ENCODE results near the gene EFNB2. TPM values are rescaled to one million over a fixed set of nuclear protein-coding genes. Genes with fewer than 3 reads are reported as not detected.

Gene EFNB2, protein sequence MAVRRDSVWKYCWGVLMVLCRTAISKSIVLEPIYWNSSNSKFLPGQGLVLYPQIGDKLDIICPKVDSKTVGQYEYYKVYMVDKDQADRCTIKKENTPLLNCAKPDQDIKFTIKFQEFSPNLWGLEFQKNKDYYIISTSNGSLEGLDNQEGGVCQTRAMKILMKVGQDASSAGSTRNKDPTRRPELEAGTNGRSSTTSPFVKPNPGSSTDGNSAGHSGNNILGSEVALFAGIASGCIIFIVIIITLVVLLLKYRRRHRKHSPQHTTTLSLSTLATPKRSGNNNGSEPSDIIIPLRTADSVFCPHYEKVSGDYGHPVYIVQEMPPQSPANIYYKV
- total RNA-seq, result 10 to 100 TPM; 11.6 to 48.7 (median 19.0) TPM
- polyA plus RNA-seq, result 1 to 10 TPM; 3.0 to 7.3 (median 7.2) TPM
- long read RNA-seq, donor 1, full-length matches to known transcripts, result 12 of 12 reads
- long read RNA-seq, donor 1, partial matches to known transcripts, result 0 of 12 reads
- long read RNA-seq, donor 1, other reads (novel, unspliced or antisense), result 0 of 12 reads
- long read RNA-seq, donor 2, full-length matches to known transcripts, result 9 of 9 reads
- long read RNA-seq, donor 2, partial matches to known transcripts, result 0 of 9 reads
- long read RNA-seq, donor 2, other reads (novel, unspliced or antisense), result 0 of 9 reads
- long read RNA-seq, donor 3, full-length matches to known transcripts, result 4 of 12 reads
- long read RNA-seq, donor 3, partial matches to known transcripts, result 8 of 12 reads
- long read RNA-seq, donor 3, other reads (novel, unspliced or antisense), result 0 of 12 reads
- long read RNA-seq, donor 4, result 0 reads
- long read RNA-seq, donor 5, full-length matches to known transcripts, result 21 of 27 reads
- long read RNA-seq, donor 5, partial matches to known transcripts, result 6 of 27 reads
- long read RNA-seq, donor 5, other reads (novel, unspliced or antisense), result 0 of 27 reads
- long read RNA-seq, donor 6, full-length matches to known transcripts, result 31 of 31 reads
- long read RNA-seq, donor 6, partial matches to known transcripts, result 0 of 31 reads
- long read RNA-seq, donor 6, other reads (novel, unspliced or antisense), result 0 of 31 reads
- long read RNA-seq, donor 7, full-length matches to known transcripts, result 24 of 30 reads
- long read RNA-seq, donor 7, partial matches to known transcripts, result 6 of 30 reads
- long read RNA-seq, donor 7, other reads (novel, unspliced or antisense), result 0 of 30 reads
- long read RNA-seq, donor 8, full-length matches to known transcripts, result 17 of 17 reads
- long read RNA-seq, donor 8, partial matches to known transcripts, result 0 of 17 reads
- long read RNA-seq, donor 8, other reads (novel, unspliced or antisense), result 0 of 17 reads
- long read RNA-seq, donor 9, full-length matches to known transcripts, result 1 of 1 reads
- long read RNA-seq, donor 9, partial matches to known transcripts, result 0 of 1 reads
- long read RNA-seq, donor 9, other reads (novel, unspliced or antisense), result 0 of 1 reads
- long read RNA-seq, donor 10, full-length matches to known transcripts, result 4 of 4 reads
- long read RNA-seq, donor 10, partial matches to known transcripts, result 0 of 4 reads
- long read RNA-seq, donor 10, other reads (novel, unspliced or antisense), result 0 of 4 reads

GRCh38 chr13:106535552-106536243 lies at the start of gene EFNB2:
TSS of gene EFNB2 (minus strand) at chr13:106535662. CDS start at chr13:106534964, 698 bp downstream.
- H3K4me3 ChIP-seq, result peak within 1 kb of the TSS; percentile 66 to 94 (median 72)
- DNase-seq, result peak; percentile 93 to 98
- no peaks in the 10 kb centered on the region for H3K9me3 ChIP-seq
- TF ChIP-seq EP300 (IDR thresholded peaks at IDR 0.05), result no peak
- TF ChIP-seq POLR2AphosphoS5 (IDR thresholded peaks at IDR 0.05), result peak; percentile 44 to 89 (median 85)
- WGBS, 5 donors, result 0% methylated on average over 31 to 102 of the region's 102 CpGs; no CpG with 5 or more reads in 1 of the 5 donors
- H3K27me3 ChIP-seq, result peaks cover 0 to 14% (median 10%) of the 10 kb centered on the region in 3 donors
- H3K36me3 ChIP-seq, result peaks cover 0 to 4% (median under 1%) of the 10 kb centered on the region in 4 donors
- peak within 1 kb of the TSS; percentile 78 to 90 (median 88) for H3K27ac ChIP-seq
- intact Hi-C loops (cut with DNase I; ENCODE audit: low total_unique reads), result no loop called here
- peaks cover 14 to 52% (median 41%) of the 10 kb centered on the region in 4 donors for H3K4me1 ChIP-seq

- TF ChIP-seq POLR2A (IDR thresholded peaks at IDR 0.05) (no peak), POLR2AphosphoS5 (IDR thresholded peaks at IDR 0.05) (peak in 2 of 3 donors; percentile 35 to 52)
- WGBS, 5 donors, result 34 to 56% (median 36%) methylated on average over 4 of the region's 4 CpGs
- peak in 1 of 2 donors; percentile 37 for DNase-seq
- Histone ChIP-seq H3K27me3 (no peaks in the 10 kb centered on the region), H3K36me3 (no peaks in the 10 kb centered on the region), H3K9me3 (peaks cover 4 to 18% (median 13%) of the 10 kb centered on the region in 4 donors), H3K27ac (no peak overlapping the region), H3K4me3 (no peak overlapping the region), H3K4me1 (peaks cover 0 to 28% (median 0%) of the 10 kb centered on the region in 4 donors)
- intact Hi-C loops (cut with DNase I; ENCODE audit: low total_unique reads), result no loop called here
Observed at GRCh38 chr13:106581225-106581624, 45.8 kb upstream of the EFNB2 start.

GRCh38 chr13:106575896-106576295 lies 40.4 kb upstream of the EFNB2 start:
- Histone ChIP-seq H3K36me3 (no peaks in the 10 kb centered on the region), H3K9me3 (no peaks in the 10 kb centered on the region), H3K4me1 (peaks cover 0 to 24% (median 8%) of the 10 kb centered on the region in 4 donors), H3K27me3 (no peaks in the 10 kb centered on the region), H3K4me3 (no peak overlapping the region), H3K27ac (no peak overlapping the region)
- intact Hi-C loops (cut with DNase I; ENCODE audit: low total_unique reads), result no loop called here
- no peak for TF ChIP-seq POLR2AphosphoS5 (IDR thresholded peaks at IDR 0.05)
- TF ChIP-seq POLR2A (IDR thresholded peaks at IDR 0.05), result no peak
- TF ChIP-seq EP300 (IDR thresholded peaks at IDR 0.05), result no peak
- DNase-seq, result no peak

- Histone ChIP-seq H3K4me1 (peaks cover 0 to 34% (median 14%) of the 10 kb centered on the region in 4 donors), H3K4me3 (no peak overlapping the region), H3K27ac (peak overlapping the region in 4 of 5 donors; percentile 32 to 61 (median 58)), H3K36me3 (no peaks in the 10 kb centered on the region), H3K27me3 (no peaks in the 10 kb centered on the region), H3K9me3 (no peaks in the 10 kb centered on the region)
- intact Hi-C loops (cut with DNase I; ENCODE audit: low total_unique reads), result no loop called here
- TF ChIP-seq, protein P1, sequence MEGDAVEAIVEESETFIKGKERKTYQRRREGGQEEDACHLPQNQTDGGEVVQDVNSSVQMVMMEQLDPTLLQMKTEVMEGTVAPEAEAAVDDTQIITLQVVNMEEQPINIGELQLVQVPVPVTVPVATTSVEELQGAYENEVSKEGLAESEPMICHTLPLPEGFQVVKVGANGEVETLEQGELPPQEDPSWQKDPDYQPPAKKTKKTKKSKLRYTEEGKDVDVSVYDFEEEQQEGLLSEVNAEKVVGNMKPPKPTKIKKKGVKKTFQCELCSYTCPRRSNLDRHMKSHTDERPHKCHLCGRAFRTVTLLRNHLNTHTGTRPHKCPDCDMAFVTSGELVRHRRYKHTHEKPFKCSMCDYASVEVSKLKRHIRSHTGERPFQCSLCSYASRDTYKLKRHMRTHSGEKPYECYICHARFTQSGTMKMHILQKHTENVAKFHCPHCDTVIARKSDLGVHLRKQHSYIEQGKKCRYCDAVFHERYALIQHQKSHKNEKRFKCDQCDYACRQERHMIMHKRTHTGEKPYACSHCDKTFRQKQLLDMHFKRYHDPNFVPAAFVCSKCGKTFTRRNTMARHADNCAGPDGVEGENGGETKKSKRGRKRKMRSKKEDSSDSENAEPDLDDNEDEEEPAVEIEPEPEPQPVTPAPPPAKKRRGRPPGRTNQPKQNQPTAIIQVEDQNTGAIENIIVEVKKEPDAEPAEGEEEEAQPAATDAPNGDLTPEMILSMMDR (IDR thresholded peaks at IDR 0.05), result no peak
- peak in 2 of 3 donors; percentile 30 to 32 for TF ChIP-seq POLR2AphosphoS5 (IDR thresholded peaks at IDR 0.05)
- peak; percentile 61 to 64 for DNase-seq
- WGBS, 5 donors, result 13 to 30% (median 21%) methylated on average over 3 of the region's 3 CpGs
Observed at GRCh38 chr13:106573868-106574267, 38.4 kb upstream of the EFNB2 start.
